Activated B cell treated with CpG ODN at 0.5 μM for 24 hours (primary cell): ENCODE measurements around the gene ENPP7. TPM values are rescaled to one million over a fixed set of nuclear protein-coding genes. Genes with fewer than 3 reads are reported as not detected.

ENCODE experiments used
- ATAC-seq: fragments of 200-7000 bp; cut with Tn5 transposase; one replicate; pipeline ENCODE4 v1.10.0; 2021; ENCODE audit warnings: low read depth, mild to moderate bottlenecking, moderate library complexity
- CTCF ChIA-PET: fragments of 350-600 bp; sonication (Branson Sonifier 250); formaldehyde crosslinking; loops from one replicate; lab custom pipeline; 2021; ENCODE audit warnings: antibody characterized with exemption; lab: Charles Lee
- POLR2A ChIA-PET: fragments of 350-600 bp; sonication (Branson Sonifier 250); formaldehyde crosslinking; loops from one replicate; lab custom pipeline; 2021; ENCODE audit warnings: antibody characterized with exemption; lab: Charles Lee
- DNase-seq: peaks from one replicate; pipeline ENCODE4 v3.0.0; 2022
- H3K27ac Mint-ChIP-seq: one replicate; pipeline ENCODE4 v1.8.0; 2020; ENCODE audit warnings: mixed read lengths
- H3K27me3 Mint-ChIP-seq: one replicate; pipeline ENCODE4 v1.8.0; 2021; ENCODE audit warnings: mixed read lengths
- H3K36me3 Mint-ChIP-seq: one replicate; pipeline ENCODE4 v1.8.0; 2021; ENCODE audit warnings: low read depth, mixed read lengths
- H3K4me1 Mint-ChIP-seq: one replicate; pipeline ENCODE4 v1.8.0; 2021; ENCODE audit warnings: mixed read lengths
- H3K4me3 Mint-ChIP-seq: one replicate; pipeline ENCODE4 v1.8.0; 2020; ENCODE audit warnings: mild to moderate bottlenecking, mixed read lengths
- H3K9me3 Mint-ChIP-seq: one replicate; pipeline ENCODE4 v1.8.0; 2020; ENCODE audit warnings: mixed read lengths
- intact Hi-C: fragments of 100-400 bp; cut with micrococcal nuclease; formaldehyde crosslinking; loops from one replicate; pipeline ENCODE4 v1.15.1; 2024
- total RNA-seq: library from RNA; stranded (reverse); gene quantifications from 2 replicates; pipeline ENCODE4 v1.2.3, GENCODE V29; 2022
- TF ChIP-seq, protein P1 (sequence below): fragments of 200-600 bp; IDR thresholded peaks from one replicate; pipeline ENCODE4 v1.8.0; 2022; ENCODE audit warnings: antibody characterized with exemption, mild to moderate bottlenecking

ENPP7 gene
- total RNA-seq, 1 donor from 2014 or later, result 1.5 TPM

DNA sequence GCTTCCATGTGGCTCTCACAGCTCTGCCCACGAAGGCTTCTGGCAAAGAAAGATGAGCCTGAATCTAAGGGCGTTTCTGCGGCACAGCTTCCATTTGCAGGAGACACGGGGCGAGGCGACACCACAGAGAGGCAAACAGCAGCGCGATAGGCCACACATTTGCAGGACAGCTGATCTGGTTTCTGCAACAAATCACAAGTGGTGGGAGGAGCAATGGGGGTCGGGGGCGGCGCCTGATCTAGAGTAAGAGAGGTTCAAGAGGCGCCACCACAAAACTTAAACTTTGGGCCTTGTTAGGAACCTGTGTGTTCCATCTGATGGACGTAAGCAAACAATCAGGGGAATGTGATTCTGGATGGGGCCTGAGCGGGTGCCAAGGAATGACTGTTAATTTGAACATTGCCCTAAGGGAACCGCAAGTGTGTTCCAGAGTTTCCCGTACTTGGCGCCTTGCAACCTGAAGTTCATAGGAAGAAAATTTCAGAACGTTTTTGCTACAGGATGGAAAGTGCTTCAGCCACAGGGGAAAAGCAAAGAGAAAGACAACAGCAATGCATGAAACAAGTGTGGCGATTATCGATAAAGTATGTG lies 18.9 kb upstream of the ENPP7 start:
- DNase-seq (no peak), ATAC-seq (no peak)
- Mint-ChIP-seq H3K4me3 (no peak overlapping the region), H3K4me1 (peaks cover 6% of the 10 kb centered on the region), H3K36me3 (no peaks in the 10 kb centered on the region), H3K27ac (no peak overlapping the region), H3K27me3 (peaks cover 10% of the 10 kb centered on the region), H3K9me3 (no peaks in the 10 kb centered on the region)
- intact Hi-C loops, result no loop called here
- CTCF ChIA-PET, result no interaction called here
- POLR2A ChIA-PET, result no interaction called here
- TF ChIP-seq, protein P1, sequence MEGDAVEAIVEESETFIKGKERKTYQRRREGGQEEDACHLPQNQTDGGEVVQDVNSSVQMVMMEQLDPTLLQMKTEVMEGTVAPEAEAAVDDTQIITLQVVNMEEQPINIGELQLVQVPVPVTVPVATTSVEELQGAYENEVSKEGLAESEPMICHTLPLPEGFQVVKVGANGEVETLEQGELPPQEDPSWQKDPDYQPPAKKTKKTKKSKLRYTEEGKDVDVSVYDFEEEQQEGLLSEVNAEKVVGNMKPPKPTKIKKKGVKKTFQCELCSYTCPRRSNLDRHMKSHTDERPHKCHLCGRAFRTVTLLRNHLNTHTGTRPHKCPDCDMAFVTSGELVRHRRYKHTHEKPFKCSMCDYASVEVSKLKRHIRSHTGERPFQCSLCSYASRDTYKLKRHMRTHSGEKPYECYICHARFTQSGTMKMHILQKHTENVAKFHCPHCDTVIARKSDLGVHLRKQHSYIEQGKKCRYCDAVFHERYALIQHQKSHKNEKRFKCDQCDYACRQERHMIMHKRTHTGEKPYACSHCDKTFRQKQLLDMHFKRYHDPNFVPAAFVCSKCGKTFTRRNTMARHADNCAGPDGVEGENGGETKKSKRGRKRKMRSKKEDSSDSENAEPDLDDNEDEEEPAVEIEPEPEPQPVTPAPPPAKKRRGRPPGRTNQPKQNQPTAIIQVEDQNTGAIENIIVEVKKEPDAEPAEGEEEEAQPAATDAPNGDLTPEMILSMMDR, result no peak

- peaks cover 3% of the 10 kb centered on the region for H3K4me1 Mint-ChIP-seq
- no peak overlapping the region for H3K4me3 Mint-ChIP-seq
- intact Hi-C loops, result no loop called here
- ATAC-seq (no peak), DNase-seq (no peak)
- ChIA-PET POLR2A (no interaction called here), CTCF (no interaction called here)
- H3K36me3 Mint-ChIP-seq, result no peaks in the 10 kb centered on the region
- H3K27me3 Mint-ChIP-seq, result peaks cover 10% of the 10 kb centered on the region
- TF ChIP-seq, protein P1, result no peak
- no peak overlapping the region for H3K27ac Mint-ChIP-seq
- H3K9me3 Mint-ChIP-seq, result no peaks in the 10 kb centered on the region
Observed at GRCh38 chr17:79713391-79713790, 17.4 kb upstream of the ENPP7 start.

- Mint-ChIP-seq H3K4me1 (no peaks in the 10 kb centered on the region), H3K9me3 (no peaks in the 10 kb centered on the region), H3K36me3 (no peaks in the 10 kb centered on the region), H3K27me3 (peaks cover 10% of the 10 kb centered on the region), H3K27ac (no peak overlapping the region), H3K4me3 (no peak overlapping the region)
- POLR2A ChIA-PET, result no interaction called here
- intact Hi-C loops, result no loop called here
- ATAC-seq (no peak), DNase-seq (no peak)
- CTCF ChIA-PET, result no interaction called here
- TF ChIP-seq, protein P1, result no peak
Observed at GRCh38 chr17:79714176-79715097, 16.3 kb upstream of the ENPP7 start.

- CTCF ChIA-PET, result no interaction called here
- peaks cover 10% of the 10 kb centered on the region for H3K27me3 Mint-ChIP-seq
- no peaks in the 10 kb centered on the region for H3K4me1 Mint-ChIP-seq
- TF ChIP-seq, protein P1, result no peak
- no peaks in the 10 kb centered on the region for H3K36me3 Mint-ChIP-seq
- H3K4me3 Mint-ChIP-seq, result no peak overlapping the region
- H3K27ac Mint-ChIP-seq, result no peak overlapping the region
- intact Hi-C loops, result no loop called here
- H3K9me3 Mint-ChIP-seq, result no peaks in the 10 kb centered on the region
- ATAC-seq (no peak), DNase-seq (no peak)
- POLR2A ChIA-PET, result no interaction called here
Observed at GRCh38 chr17:79715098-79715942, 15.4 kb upstream of the ENPP7 start.
